HUES6 (cell line): ENCODE results near the gene RUNX1.

Experiments
- H3K27ac ChIP-seq: 2 replicates; pipeline ENCODE4 v1.7.0; 2013; ENCODE audit warnings: low read depth, mild to moderate bottlenecking, low read length, inconsistent platforms
- H3K27me3 ChIP-seq: 2 replicates; pipeline ENCODE4 v1.6.1; 2013; ENCODE audit warnings: low read length; ENCODE audit not compliant: control insufficient read depth, insufficient read depth
- H3K36me3 ChIP-seq: 2 replicates; pipeline ENCODE4 v1.6.1; 2013; ENCODE audit warnings: low read length; ENCODE audit not compliant: control insufficient read depth, insufficient read depth
- H3K4me1 ChIP-seq: 2 replicates; pipeline ENCODE4 v1.6.1; 2013; ENCODE audit warnings: low read length; ENCODE audit not compliant: control insufficient read depth, insufficient read depth
- H3K4me3 ChIP-seq: 2 replicates; pipeline ENCODE4 v1.5.1; 2013; ENCODE audit warnings: low read depth, low read length
- H3K9ac ChIP-seq: one replicate; pipeline ENCODE4 v1.6.1; 2013; ENCODE audit warnings: mild to moderate bottlenecking, low read length
- H3K9me3 ChIP-seq: 2 replicates; pipeline ENCODE4 v1.6.1; 2013; ENCODE audit warnings: low read depth, low read length; ENCODE audit not compliant: control insufficient read depth, insufficient read depth

Gene RUNX1

GRCh38 chr21:34928637-34929036 lies 120.5 kb downstream of the RUNX1 start:
- Histone ChIP-seq H3K27ac (no peak overlapping the region), H3K36me3 (no peaks in the 10 kb centered on the region), H3K27me3 (no peaks in the 10 kb centered on the region), H3K9ac (no peak overlapping the region), H3K4me3 (no peak overlapping the region), H3K4me1 (no peaks in the 10 kb centered on the region), H3K9me3 (no peaks in the 10 kb centered on the region)

- H3K4me3 ChIP-seq, result no peak overlapping the region
- no peaks in the 10 kb centered on the region for H3K4me1 ChIP-seq
- H3K9me3 ChIP-seq, result no peaks in the 10 kb centered on the region
- H3K27ac ChIP-seq, result no peak overlapping the region
- no peaks in the 10 kb centered on the region for H3K36me3 ChIP-seq
- no peak overlapping the region for H3K9ac ChIP-seq
- no peaks in the 10 kb centered on the region for H3K27me3 ChIP-seq
Observed at GRCh38 chr21:34927992-34928391, 121.1 kb downstream of the RUNX1 start.

GRCh38 chr21:34926803-34927467 lies 122.2 kb downstream of the RUNX1 start:
- Histone ChIP-seq H3K27ac (no peak overlapping the region), H3K9ac (no peak overlapping the region), H3K36me3 (no peaks in the 10 kb centered on the region), H3K4me3 (no peak overlapping the region), H3K27me3 (no peaks in the 10 kb centered on the region), H3K9me3 (no peaks in the 10 kb centered on the region), H3K4me1 (no peaks in the 10 kb centered on the region)

- Histone ChIP-seq H3K36me3 (no peaks in the 10 kb centered on the region), H3K4me3 (no peak overlapping the region), H3K27me3 (no peaks in the 10 kb centered on the region), H3K4me1 (no peaks in the 10 kb centered on the region), H3K9me3 (no peaks in the 10 kb centered on the region), H3K27ac (no peak overlapping the region), H3K9ac (no peak overlapping the region)
Observed at GRCh38 chr21:34925597-34925996, 123.5 kb downstream of the RUNX1 start.

GRCh38 chr21:34924771-34925419 lies 124.2 kb downstream of the RUNX1 start:
- Histone ChIP-seq H3K27ac (no peak overlapping the region), H3K9me3 (no peaks in the 10 kb centered on the region), H3K27me3 (no peaks in the 10 kb centered on the region), H3K36me3 (no peaks in the 10 kb centered on the region), H3K9ac (no peak overlapping the region), H3K4me1 (no peaks in the 10 kb centered on the region), H3K4me3 (no peak overlapping the region)

- Histone ChIP-seq H3K27me3 (no peaks in the 10 kb centered on the region), H3K4me1 (no peaks in the 10 kb centered on the region), H3K9me3 (no peaks in the 10 kb centered on the region), H3K4me3 (no peak overlapping the region), H3K9ac (no peak overlapping the region), H3K27ac (no peak overlapping the region), H3K36me3 (no peaks in the 10 kb centered on the region)
Observed at GRCh38 chr21:34924194-34924593, 124.9 kb downstream of the RUNX1 start.

- Histone ChIP-seq H3K9me3 (no peaks in the 10 kb centered on the region), H3K9ac (no peak overlapping the region), H3K27ac (no peak overlapping the region), H3K36me3 (no peaks in the 10 kb centered on the region), H3K4me3 (no peak overlapping the region), H3K27me3 (no peaks in the 10 kb centered on the region), H3K4me1 (no peaks in the 10 kb centered on the region)
Observed at GRCh38 chr21:34923626-34924025, 125.5 kb downstream of the RUNX1 start.

GRCh38 chr21:34923202-34923601 lies 125.9 kb downstream of the RUNX1 start:
- Histone ChIP-seq H3K4me1 (no peaks in the 10 kb centered on the region), H3K9ac (no peak overlapping the region), H3K4me3 (no peak overlapping the region), H3K36me3 (no peaks in the 10 kb centered on the region), H3K9me3 (no peaks in the 10 kb centered on the region), H3K27ac (no peak overlapping the region), H3K27me3 (no peaks in the 10 kb centered on the region)

- Histone ChIP-seq H3K9me3 (no peaks in the 10 kb centered on the region), H3K9ac (no peak overlapping the region), H3K27me3 (no peaks in the 10 kb centered on the region), H3K36me3 (no peaks in the 10 kb centered on the region), H3K4me3 (no peak overlapping the region), H3K27ac (no peak overlapping the region), H3K4me1 (no peaks in the 10 kb centered on the region)
Observed at GRCh38 chr21:34922479-34922878, 126.6 kb downstream of the RUNX1 start.

GRCh38 chr21:34921151-34921550 lies 128.0 kb downstream of the RUNX1 start:
- H3K27me3 ChIP-seq, result no peaks in the 10 kb centered on the region
- no peaks in the 10 kb centered on the region for H3K9me3 ChIP-seq
- no peak overlapping the region for H3K4me3 ChIP-seq
- no peak overlapping the region for H3K27ac ChIP-seq
- H3K36me3 ChIP-seq, result no peaks in the 10 kb centered on the region
- no peak overlapping the region for H3K9ac ChIP-seq
- no peaks in the 10 kb centered on the region for H3K4me1 ChIP-seq

- Histone ChIP-seq H3K4me3 (no peak overlapping the region), H3K27ac (no peak overlapping the region), H3K4me1 (no peaks in the 10 kb centered on the region), H3K9me3 (no peaks in the 10 kb centered on the region), H3K36me3 (no peaks in the 10 kb centered on the region), H3K27me3 (no peaks in the 10 kb centered on the region), H3K9ac (no peak overlapping the region)
Observed at GRCh38 chr21:34919406-34919805, 129.7 kb downstream of the RUNX1 start.
